ENCODE data around the gene BIRC2.

DNA sequence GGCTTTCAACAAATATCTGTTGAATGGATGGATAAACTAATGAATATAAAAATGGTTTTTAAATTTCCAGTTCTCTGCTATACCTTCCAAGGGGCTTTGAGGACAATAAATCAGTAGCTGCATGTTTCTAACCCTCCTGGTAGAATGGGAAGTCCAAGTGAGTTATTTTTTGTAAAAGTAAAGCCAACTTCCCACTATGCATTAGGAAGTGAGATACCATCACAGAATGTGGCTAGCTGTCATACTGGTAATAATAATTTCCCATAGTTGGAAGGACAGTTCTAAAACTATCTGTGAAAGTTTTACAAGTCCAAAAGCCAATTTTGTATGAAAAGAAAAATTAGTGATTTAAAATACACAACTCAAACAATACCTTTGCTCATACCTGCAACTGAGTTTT lies 55.5 kb downstream of the BIRC2 start:
- TF ChIP-seq, protein P1, sequence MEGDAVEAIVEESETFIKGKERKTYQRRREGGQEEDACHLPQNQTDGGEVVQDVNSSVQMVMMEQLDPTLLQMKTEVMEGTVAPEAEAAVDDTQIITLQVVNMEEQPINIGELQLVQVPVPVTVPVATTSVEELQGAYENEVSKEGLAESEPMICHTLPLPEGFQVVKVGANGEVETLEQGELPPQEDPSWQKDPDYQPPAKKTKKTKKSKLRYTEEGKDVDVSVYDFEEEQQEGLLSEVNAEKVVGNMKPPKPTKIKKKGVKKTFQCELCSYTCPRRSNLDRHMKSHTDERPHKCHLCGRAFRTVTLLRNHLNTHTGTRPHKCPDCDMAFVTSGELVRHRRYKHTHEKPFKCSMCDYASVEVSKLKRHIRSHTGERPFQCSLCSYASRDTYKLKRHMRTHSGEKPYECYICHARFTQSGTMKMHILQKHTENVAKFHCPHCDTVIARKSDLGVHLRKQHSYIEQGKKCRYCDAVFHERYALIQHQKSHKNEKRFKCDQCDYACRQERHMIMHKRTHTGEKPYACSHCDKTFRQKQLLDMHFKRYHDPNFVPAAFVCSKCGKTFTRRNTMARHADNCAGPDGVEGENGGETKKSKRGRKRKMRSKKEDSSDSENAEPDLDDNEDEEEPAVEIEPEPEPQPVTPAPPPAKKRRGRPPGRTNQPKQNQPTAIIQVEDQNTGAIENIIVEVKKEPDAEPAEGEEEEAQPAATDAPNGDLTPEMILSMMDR (IDR thresholded peaks at IDR 0.05): no peak
- TF ChIP-seq POLR2A (IDR thresholded peaks at IDR 0.05) (no peak), EP300 (IDR thresholded peaks at IDR 0.05) (no peak)
